Activated naive CD8-positive, alpha-beta T cell treated with anti-CD3 and anti-CD28 coated beads for 36 hours (primary cell): ENCODE results near the gene RPS15A. TPM values are rescaled to one million over a fixed set of nuclear protein-coding genes. Genes with fewer than 3 reads are reported as not detected.
"Not testable (repeated sequence)": the region's sequence is repeated elsewhere in the genome, so short reads cannot be mapped to it uniquely, and the experiment has no call there.

Source experiments
- DNase-seq: peaks from one replicate; pipeline ENCODE4 v3.0.0; 2021
- H3K27ac Mint-ChIP-seq: one replicate; pipeline ENCODE4 v1.8.0; 2022; ENCODE audit warnings: mild to moderate bottlenecking, moderate library complexity, mixed read lengths
- H3K27me3 Mint-ChIP-seq: one replicate; pipeline ENCODE4 v1.8.0; 2022; ENCODE audit warnings: mild to moderate bottlenecking, mixed read lengths
- H3K36me3 Mint-ChIP-seq: one replicate; pipeline ENCODE4 v1.8.0; 2021; ENCODE audit warnings: mild to moderate bottlenecking, mixed read lengths
- H3K4me1 Mint-ChIP-seq: one replicate; pipeline ENCODE4 v1.8.0; 2021; ENCODE audit warnings: mixed read lengths
- H3K4me3 Mint-ChIP-seq: one replicate; pipeline ENCODE4 v1.8.0; 2022; ENCODE audit warnings: mild to moderate bottlenecking, moderate library complexity, mixed read lengths
- H3K9me3 Mint-ChIP-seq: one replicate; pipeline ENCODE4 v1.8.0; 2022; ENCODE audit warnings: mixed read lengths
- total RNA-seq, 2 experiments: library from RNA; stranded (reverse); gene quantifications; one replicate each; pipeline ENCODE4 v1.2.3, GENCODE V29; 2021

Gene RPS15A
- total RNA-seq, 2 experiments from 2014 or later: 1,879 to 1,890 TPM

DNA sequence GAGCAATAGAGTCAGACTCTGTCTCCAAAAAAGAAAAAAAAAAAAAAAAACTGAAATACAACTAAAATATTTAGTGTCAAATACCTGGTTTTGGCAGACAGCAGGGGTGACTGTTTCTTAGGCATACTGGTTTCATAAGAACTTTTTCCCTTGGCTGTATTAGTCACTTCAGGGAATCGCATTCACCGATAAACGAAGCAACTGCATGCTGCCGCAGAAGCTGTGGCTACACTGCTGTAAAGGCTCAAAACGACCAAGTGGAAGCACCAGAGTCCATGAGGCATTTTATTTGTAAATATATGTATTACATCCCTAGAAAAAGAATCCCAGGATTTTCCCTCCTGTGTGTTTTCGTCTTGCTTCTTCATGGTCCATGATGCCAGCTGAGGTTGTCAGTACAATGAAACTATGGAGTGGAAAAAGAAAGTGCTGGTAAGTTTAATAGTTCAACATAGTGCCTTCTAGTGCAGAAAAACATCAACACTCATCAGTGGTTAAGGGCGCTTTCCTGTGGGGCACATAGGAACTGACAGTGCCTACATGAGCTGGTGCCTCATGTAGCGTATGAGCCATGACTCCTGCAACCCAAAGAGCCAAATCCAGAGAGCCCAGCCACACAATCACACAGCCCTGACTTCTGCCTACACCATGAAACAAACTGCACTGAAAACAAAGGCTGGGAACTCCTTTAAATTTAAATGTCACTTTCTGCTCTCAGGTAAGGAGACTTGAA is 7.3 kb downstream of the RPS15A start:
- peaks cover 52% of the 10 kb centered on the region for H3K36me3 Mint-ChIP-seq
- H3K4me3 Mint-ChIP-seq: no peak overlapping the region

GRCh38 chr16:18781232-18781631 is 8.9 kb downstream of the RPS15A start:
- H3K36me3 Mint-ChIP-seq: peaks cover 37% of the 10 kb centered on the region
- peaks cover 28% of the 10 kb centered on the region for H3K4me1 Mint-ChIP-seq
- H3K4me3 Mint-ChIP-seq, H3K27me3 Mint-ChIP-seq, DNase-seq, H3K9me3 Mint-ChIP-seq: not testable (repeated sequence)
- H3K27ac Mint-ChIP-seq: peak overlapping the region; percentile 48

More for the DNA sequence above, 7.3 kb downstream of the RPS15A start:
- no peaks in the 10 kb centered on the region for H3K27me3 Mint-ChIP-seq
- H3K4me1 Mint-ChIP-seq: peaks cover 42% of the 10 kb centered on the region
- no peaks in the 10 kb centered on the region for H3K9me3 Mint-ChIP-seq
- peak overlapping the region; percentile 28 for H3K27ac Mint-ChIP-seq
- no peak for DNase-seq

DNA sequence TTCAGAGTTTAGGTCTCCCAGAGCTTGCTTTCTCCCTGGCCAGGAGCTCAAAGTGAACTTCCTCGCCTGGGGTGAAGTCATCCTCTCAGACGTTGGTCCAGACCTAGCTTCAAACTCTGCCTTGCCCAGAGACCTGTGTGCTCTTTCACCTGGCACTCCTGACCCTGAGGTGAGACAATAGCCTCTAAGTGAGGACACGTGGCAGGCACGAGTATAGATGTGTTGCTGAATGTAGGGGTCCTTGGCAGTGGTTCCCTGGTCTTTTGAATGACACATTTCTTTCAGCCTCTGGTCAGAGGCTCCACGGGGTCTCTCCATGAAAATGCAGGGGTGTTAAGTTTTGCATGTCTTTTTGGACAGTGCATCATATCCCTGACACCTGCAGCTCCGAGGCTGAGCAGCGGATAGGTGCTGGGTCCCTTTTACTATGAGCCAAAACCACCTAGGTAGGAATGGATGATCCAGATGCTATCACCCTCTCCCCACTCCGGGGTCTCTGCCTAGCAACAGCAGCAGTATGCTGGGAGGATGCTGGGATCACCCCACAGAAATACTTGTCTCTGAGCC is 9.6 kb downstream of the RPS15A start:
- H3K27me3 Mint-ChIP-seq, H3K27ac Mint-ChIP-seq, DNase-seq, H3K9me3 Mint-ChIP-seq, H3K4me3 Mint-ChIP-seq: not testable (repeated sequence)
- Mint-ChIP-seq H3K36me3 (peaks cover 30% of the 10 kb centered on the region), H3K4me1 (peaks cover 22% of the 10 kb centered on the region)

- H3K9me3 Mint-ChIP-seq, H3K36me3 Mint-ChIP-seq, H3K4me3 Mint-ChIP-seq, H3K27me3 Mint-ChIP-seq, H3K4me1 Mint-ChIP-seq, H3K27ac Mint-ChIP-seq, DNase-seq: not testable (repeated sequence)
Observed at GRCh38 chr16:18777664-18778063, 12.5 kb downstream of the RPS15A start.

- not testable (repeated sequence) for H3K4me1 Mint-ChIP-seq, DNase-seq, H3K9me3 Mint-ChIP-seq, H3K36me3 Mint-ChIP-seq, H3K4me3 Mint-ChIP-seq, H3K27ac Mint-ChIP-seq, H3K27me3 Mint-ChIP-seq
Observed at GRCh38 chr16:18776334-18776733, 13.8 kb downstream of the RPS15A start.

DNA sequence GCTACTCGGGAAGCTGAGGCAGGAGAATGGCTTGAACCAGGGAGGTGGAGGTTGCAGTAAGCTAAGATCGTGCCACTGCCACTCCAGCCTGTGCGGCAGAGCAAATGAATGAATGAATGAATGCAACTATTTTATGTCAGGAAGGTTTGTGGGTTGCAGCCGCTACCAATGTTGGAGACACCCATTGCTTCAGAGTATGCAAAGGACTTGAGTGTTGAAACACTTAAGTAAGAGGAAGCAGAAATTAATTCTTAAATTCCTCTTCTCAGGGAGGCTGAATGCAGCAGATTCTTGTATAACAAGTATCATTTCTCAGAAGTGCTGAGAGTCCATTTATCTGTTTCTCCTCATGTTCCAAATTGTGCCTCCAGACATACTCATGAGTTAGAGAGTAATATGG is 15.5 kb downstream of the RPS15A start:
- not testable (repeated sequence) for H3K27me3 Mint-ChIP-seq, H3K4me3 Mint-ChIP-seq, H3K36me3 Mint-ChIP-seq, H3K4me1 Mint-ChIP-seq, DNase-seq, H3K27ac Mint-ChIP-seq, H3K9me3 Mint-ChIP-seq

- not testable (repeated sequence) for DNase-seq, H3K4me3 Mint-ChIP-seq, H3K36me3 Mint-ChIP-seq, H3K27ac Mint-ChIP-seq, H3K9me3 Mint-ChIP-seq, H3K27me3 Mint-ChIP-seq
- H3K4me1 Mint-ChIP-seq: peaks cover 11% of the 10 kb centered on the region
Observed at GRCh38 chr16:18772171-18772570, 18.0 kb downstream of the RPS15A start.

GRCh38 chr16:18770336-18770962 is 19.7 kb downstream of the RPS15A start:
- not testable (repeated sequence) for DNase-seq, H3K36me3 Mint-ChIP-seq, H3K4me3 Mint-ChIP-seq, H3K27me3 Mint-ChIP-seq, H3K9me3 Mint-ChIP-seq
- peaks cover 15% of the 10 kb centered on the region for H3K4me1 Mint-ChIP-seq
- peak overlapping the region; percentile 55 for H3K27ac Mint-ChIP-seq

- DNase-seq, H3K27me3 Mint-ChIP-seq, H3K36me3 Mint-ChIP-seq, H3K9me3 Mint-ChIP-seq, H3K4me3 Mint-ChIP-seq, H3K27ac Mint-ChIP-seq: not testable (repeated sequence)
- H3K4me1 Mint-ChIP-seq: peaks cover 15% of the 10 kb centered on the region
Observed at GRCh38 chr16:18767217-18767616, 22.9 kb downstream of the RPS15A start.

DNA sequence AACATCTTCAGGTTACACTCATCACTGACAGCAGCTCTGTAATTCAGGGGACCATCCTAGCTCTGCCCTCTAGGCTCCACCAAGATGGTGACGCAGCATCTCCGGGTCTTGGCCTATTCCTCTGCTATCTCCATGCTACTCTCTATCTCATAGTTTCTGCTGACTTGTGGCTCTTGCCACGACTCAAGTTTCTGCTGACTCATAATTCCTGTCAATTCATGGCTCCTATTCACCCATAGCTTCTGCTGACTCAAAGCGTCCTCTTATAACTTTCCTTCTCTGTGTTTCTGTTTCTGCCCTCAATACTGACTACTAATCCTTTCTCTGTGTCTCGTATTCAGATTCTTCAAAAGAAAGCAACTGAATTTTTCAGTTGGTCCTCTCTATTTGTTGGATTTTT is 27.4 kb downstream of the RPS15A start:
- not testable (repeated sequence) for H3K27ac Mint-ChIP-seq, DNase-seq, H3K9me3 Mint-ChIP-seq, H3K36me3 Mint-ChIP-seq, H3K27me3 Mint-ChIP-seq, H3K4me3 Mint-ChIP-seq
- H3K4me1 Mint-ChIP-seq: peaks cover 12% of the 10 kb centered on the region

DNA sequence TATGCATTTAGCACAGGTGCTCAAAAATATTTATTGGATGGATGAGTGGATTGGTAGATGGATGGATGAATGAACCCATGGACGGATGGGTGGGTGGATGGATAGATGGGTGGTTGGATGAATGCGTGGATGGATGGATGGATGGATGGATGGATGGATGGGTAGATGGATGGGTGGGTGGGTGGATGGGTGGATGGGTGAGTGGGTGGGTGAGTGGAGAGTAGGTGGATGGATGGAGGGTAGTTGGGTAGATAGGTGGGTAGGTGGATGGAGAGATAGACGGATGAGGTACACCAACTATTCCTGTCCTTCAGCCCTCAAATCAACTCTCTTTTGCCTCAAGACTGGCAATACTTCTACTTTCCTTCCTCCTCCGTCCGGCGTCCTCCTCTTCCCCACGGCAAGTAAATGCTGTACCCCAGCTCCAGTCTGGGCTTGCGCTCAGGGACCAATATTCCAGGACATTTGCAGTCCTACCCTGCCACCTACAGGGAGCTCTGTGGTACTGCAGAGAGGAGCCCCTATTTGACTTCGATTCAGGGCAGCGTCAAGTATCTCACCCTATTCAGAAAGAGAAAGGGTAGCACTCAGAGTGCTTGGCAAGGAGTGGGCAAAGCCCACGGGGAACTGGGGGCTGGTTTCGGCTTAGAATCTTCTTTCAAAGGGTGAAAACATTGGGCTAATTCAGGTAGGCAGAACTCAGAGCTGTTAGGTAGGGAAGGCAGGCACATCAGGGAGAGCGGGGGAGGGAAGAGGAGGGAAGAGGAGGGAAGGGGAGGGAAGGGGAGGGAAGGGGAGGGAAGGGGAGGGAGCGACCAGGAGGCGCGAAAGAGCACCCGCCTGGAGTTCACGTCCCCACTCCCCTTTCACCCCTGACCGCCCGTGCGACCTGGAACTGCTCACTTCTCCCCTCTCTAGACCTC is 30.3 kb downstream of the RPS15A start:
- DNase-seq: peak; percentile 38
- H3K27ac Mint-ChIP-seq, H3K36me3 Mint-ChIP-seq, H3K27me3 Mint-ChIP-seq, H3K4me3 Mint-ChIP-seq, H3K9me3 Mint-ChIP-seq: not testable (repeated sequence)
- peaks cover 16% of the 10 kb centered on the region for H3K4me1 Mint-ChIP-seq

GRCh38 chr16:18757960-18758660 is 32.0 kb downstream of the RPS15A start:
- H3K4me1 Mint-ChIP-seq: peaks cover 16% of the 10 kb centered on the region
- peak overlapping the region; percentile 16 for H3K27ac Mint-ChIP-seq
- H3K27me3 Mint-ChIP-seq, H3K4me3 Mint-ChIP-seq, H3K36me3 Mint-ChIP-seq, DNase-seq, H3K9me3 Mint-ChIP-seq: not testable (repeated sequence)

DNA sequence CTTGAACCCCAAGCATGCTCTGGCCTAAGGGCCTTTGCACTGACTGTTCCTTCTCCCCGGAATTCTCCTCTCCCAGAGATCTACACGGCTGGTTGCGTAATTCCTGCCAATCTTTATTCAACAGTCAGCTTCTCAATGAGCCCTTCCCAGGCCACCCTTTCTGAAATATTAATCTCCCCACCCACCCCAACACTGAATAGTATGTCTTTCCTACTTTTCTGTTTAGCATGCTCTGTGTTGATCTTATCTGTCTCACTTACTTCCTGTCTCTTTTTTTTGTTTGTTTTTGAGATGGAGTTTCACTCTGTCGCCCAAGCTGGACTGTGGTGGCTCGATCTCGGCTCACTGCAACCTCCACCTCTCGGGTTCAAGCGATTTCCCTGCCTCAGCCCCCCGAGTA is 33.5 kb downstream of the RPS15A start:
- not testable (repeated sequence) for H3K9me3 Mint-ChIP-seq, H3K4me3 Mint-ChIP-seq, H3K27ac Mint-ChIP-seq, DNase-seq, H3K36me3 Mint-ChIP-seq, H3K27me3 Mint-ChIP-seq
- H3K4me1 Mint-ChIP-seq: peaks cover 16% of the 10 kb centered on the region

DNA sequence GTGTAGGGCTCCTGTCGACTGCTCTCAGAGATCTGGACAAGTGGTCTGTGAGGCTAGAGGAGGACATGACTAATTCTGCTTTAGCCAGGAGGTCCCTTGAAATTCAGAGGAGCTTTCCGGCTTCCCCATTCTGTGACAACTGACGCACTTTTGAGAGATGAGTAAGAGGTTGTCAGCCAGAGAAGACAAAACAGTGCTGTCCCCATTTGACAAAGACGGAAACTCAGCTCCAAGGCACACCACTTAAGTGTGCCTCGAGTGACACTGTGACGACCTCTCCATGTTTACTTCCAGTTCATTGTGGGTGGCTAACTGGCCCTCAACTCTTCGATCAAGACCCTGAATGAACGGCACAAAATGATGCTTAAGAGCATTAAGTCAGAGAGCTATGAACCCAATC is 47.3 kb downstream of the RPS15A start:
- not testable (repeated sequence) for H3K4me1 Mint-ChIP-seq, DNase-seq, H3K4me3 Mint-ChIP-seq, H3K36me3 Mint-ChIP-seq, H3K9me3 Mint-ChIP-seq, H3K27ac Mint-ChIP-seq, H3K27me3 Mint-ChIP-seq

DNA sequence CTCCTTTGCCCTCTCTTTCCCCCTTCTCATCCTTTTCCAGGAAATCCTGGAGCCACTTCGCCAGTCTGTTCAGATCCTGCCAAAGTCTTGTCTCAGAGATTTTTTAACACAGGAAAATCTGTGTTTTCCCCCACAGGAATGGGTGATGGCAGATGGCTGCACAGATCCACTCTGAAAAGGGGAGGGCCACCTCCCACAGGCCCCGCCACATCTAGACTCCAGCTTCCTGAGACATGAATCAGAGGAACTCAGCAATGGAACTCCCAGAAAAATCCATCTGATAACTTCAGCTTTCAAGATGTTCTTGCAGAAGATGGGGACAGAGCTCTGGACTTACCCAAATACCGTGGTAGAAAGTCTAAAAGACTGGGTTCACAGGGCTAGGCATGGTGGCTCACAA is 50.1 kb downstream of the RPS15A start:
- not testable (repeated sequence) for DNase-seq, H3K9me3 Mint-ChIP-seq, H3K27me3 Mint-ChIP-seq, H3K27ac Mint-ChIP-seq, H3K4me1 Mint-ChIP-seq, H3K36me3 Mint-ChIP-seq, H3K4me3 Mint-ChIP-seq
